ENCODE data around the gene SHISAL2B.
"Not testable (repeated sequence)": the region's sequence is repeated elsewhere in the genome, so short reads cannot be mapped to it uniquely, and the experiment has no call there.

The SHISAL2B gene

DNA sequence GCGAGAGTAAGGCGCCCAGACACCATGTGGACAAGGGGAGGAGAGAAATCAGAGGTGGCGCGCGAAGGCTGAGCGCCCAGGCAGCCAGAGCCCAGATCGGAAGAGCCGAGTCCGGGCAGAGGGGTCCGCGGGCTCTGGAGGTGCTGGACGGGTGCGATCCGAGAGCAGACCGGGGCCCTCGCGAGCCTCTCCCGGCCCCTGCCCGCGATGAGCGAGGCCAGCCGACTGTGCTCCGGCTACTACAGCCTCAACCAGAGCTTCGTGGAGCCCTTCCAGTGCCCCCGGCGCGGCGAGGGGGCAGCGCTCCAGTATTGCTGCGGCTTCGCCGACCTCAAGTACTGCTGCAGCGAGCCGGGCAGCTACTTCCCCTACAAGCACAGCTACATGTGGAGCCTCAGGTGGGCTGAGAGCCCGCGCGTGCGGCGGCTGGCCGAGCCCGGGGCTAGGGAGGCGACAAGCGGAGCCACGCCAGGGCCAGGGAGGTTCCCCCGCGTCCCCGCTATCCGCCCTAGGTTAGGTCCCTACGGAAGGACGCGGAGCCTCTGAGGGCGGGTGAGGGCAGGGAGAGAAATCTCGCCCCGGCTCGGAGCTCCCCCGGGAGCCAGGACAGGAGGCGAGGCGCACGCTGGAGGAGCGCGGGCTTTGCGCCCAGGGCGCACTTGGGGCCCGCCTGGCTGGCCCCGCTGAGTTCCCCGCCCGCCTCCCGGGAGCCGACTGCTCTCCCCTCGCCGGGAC is at the start of gene SHISAL2B:
TSS of gene SHISAL2B (plus strand) at position 87 of the 735 bp plus-strand sequence. CDS start at position 208, 121 bp downstream.
- FAIRE-seq: no peak

GRCh38 chr5:64644831-64645230 is 45.5 kb upstream of the SHISAL2B start:
- peak; percentile 97 for FAIRE-seq

- FAIRE-seq: no peak
Measured at GRCh38 chr5:64646169-64646568, 44.1 kb upstream of the SHISAL2B start.

GRCh38 chr5:64649512-64649911 is 40.8 kb upstream of the SHISAL2B start:
- FAIRE-seq: no peak

DNA sequence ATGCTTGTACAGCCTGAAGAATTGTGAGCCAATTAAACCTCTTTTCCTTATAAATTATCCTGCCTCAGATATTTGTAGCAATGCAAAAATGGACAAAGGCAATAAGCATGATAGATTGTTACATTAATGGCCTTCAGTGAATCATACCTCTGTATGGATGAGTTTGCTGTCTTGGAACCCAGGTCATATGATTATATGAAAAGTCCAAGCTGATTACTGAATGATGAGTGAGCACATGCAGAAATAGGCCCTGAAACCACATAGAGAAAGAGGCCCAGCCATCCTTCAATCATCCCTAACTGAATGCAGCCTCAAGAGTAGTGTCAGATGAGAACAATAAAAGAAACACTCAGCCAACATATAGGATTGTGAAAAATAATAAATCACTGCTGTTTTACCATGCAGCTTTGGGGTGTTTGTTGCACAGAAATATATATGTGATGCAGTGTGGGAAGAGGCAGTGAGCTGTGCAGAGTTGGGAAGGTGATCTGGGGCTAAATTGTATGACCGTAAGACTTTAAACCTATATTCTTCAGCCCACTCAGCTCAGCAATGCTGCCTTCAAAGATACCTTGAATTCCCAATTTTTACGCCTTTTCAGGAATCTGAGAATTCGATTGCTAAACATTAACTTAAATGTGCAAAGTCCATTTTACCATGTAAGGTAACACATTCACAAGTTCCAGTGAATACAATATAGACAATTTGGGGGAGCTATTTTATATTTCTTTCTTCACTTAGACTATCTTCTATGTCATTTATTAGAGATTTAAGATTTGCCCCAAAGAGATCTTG is 36.3 kb upstream of the SHISAL2B start:
- FAIRE-seq: peak; percentile 13

DNA sequence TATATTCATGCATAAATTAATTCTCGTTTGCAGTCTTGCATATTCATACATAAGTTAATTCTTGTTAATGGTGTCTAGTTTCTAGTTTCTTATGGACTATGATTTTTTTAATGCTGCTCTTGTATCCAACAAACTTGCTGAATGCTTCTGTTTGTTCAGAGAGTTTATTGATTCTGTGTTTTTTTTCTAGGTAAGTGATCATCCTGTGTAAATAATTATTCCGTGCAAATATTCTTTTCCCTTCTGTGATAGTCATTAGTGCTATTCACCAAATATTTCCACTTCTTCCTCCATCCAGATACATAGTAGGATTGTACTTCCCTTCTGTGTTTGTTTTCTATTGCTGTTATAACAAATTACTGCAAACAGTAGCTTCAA is 35.8 kb upstream of the SHISAL2B start:
- FAIRE-seq: peak; percentile 91

DNA sequence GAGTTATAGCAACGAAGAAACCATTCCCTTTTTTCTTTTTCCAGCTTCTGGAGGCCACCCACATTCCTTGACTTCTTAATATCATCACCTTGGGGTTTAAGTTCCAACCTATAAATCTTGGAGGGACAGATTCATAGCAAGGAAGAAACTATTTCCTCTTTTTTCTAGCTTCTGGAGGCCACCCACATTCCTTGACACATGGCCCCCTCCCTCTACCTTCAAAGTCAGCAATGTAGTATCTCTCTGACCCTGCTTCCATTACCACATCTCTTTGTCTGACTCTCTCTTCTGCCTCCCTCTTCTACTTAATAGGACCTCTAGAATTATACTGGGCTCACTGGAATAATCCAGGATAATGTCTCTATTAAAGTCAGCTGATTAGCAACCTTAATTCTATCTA is 34.7 kb upstream of the SHISAL2B start:
- FAIRE-seq: no peak

DNA sequence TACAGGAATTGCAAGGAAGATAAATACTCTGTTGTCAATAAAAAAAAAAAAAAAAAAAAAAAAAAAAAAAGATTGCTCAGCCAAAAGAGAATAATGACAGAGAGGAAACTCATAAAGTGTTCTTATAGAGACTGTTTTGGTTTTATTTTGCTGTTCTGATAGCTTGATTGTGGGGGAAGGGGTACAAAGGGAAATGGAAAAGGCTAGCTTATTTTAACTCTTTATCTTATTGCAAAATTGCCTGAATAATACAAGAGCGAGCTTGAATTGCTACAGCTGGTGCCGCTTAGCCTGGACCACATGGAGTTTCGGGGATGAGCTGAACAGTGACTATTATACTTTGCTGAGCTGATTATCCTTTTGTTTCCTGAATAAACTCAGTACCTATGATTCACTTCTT is 31.0 kb upstream of the SHISAL2B start:
- FAIRE-seq: no peak

DNA sequence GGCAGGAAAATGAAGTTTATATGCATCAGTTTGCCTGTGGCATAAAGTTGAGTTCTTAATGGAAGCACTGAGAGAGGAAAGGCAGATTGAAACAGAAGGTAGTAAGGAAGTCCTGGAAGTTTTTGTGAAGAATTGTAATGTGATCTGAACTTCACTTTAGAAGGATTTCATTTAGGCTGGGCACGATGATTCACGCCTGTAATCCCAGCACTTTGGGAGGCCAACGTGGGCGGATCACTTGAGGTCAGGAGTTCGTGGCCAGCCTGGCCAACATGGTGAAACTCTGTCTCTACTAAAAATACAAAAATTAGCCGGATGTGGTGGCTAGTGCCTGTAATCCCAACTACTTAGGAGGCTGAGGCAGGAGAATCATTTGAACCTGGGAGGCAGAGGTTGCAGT is 27.1 kb upstream of the SHISAL2B start:
- not testable (repeated sequence) for FAIRE-seq

DNA sequence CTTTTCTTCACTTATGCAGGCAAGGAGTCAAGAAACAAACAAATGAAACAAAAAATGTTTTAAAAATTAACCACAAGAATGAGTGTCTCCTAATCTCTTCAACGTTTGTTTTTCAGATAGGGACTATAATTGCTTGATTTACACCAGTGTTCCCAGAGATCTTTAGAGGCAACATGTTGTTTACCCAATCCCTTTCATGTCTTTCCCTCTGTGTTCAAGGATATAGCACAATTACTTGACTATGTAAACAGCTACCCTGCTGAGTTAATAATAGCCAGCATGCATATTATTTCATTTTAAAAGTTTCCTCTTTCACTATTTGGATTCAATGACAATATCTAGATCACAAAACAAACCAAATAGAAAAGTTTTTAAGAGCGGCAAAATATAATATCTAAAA is 25.1 kb upstream of the SHISAL2B start:
- FAIRE-seq: no peak

DNA sequence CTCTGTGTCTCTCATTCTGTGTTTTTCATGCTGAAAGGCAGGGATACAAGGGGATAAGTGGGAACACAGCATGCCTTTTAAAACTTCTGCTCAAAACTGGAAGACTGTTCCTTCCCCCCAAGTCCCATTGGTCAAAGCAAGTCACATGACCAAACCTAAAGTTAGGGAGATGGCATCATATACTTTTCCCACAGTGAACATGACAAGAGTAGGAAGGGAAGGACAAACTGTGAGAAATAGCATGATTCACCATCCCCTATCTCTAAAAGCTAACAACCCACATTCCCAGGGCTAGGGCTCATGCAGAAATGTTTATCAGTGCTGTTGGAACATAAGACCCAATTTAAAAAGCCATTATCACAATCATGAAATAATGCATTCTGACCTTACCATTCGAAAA is 24.2 kb upstream of the SHISAL2B start:
- no peak for FAIRE-seq

DNA sequence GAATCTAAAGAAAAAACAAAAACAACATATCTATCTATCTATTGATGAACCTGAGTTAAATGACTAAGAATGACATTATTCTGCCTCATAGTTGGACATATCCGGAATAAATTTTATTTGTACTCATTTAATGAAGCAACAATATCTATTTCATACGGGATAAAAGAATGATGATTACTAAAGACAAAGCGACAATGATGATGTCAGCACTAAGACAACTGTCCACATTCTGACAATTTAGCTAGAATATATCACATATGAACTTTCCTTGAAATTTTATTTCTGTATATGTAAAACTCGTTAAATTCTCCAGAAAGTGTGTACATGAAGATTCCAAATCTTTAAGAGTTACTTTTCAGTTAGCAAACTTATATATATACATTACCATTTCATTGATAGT is 23.2 kb upstream of the SHISAL2B start:
- no peak for FAIRE-seq

GRCh38 chr5:64670277-64670676 is 20.0 kb upstream of the SHISAL2B start:
- FAIRE-seq: no peak

DNA sequence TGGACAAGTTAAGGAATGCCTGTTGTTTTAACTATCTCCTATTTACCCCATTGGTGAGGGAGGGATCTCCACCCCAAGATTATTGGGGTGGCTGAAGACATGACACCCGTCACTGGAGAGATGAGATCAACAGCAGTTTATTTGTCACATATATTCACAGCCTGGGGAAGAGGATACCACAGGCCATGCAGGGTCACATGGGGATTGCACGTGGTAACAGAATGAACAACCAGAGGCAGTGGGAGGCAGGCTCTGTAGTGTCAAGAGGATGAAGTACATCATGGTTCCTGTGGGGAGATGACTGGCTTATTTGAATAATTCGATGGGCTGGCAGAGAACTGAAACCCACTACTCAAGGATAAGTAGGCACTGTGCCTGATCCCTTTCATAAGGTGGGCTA is 18.6 kb upstream of the SHISAL2B start:
- no peak for FAIRE-seq

GRCh38 chr5:64678374-64678773 is 11.9 kb upstream of the SHISAL2B start:
- no peak for FAIRE-seq

- FAIRE-seq: no peak
Measured at GRCh38 chr5:64680289-64680688, 10.0 kb upstream of the SHISAL2B start.

DNA sequence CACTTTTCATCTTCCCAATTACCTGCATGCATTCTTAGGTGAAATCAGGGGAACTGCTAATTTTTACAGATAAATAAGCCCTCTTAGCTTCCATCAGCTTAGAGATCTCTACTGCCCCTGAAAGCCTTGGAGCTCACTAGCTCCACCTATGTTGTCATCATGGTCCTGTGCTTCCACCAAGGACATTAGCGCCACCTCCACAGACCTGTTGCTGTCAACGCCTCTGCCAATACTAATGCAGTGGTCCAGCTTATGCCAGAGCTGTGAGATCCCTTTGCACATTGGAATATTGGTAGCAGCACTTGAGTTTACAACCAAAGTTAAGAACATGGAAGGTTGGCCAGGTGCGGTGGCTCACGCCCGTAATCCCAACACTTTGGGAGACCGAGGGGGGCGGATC is 7.7 kb upstream of the SHISAL2B start:
- no peak for FAIRE-seq

- no peak for FAIRE-seq
Measured at GRCh38 chr5:64685866-64686265, 4.4 kb upstream of the SHISAL2B start.

DNA sequence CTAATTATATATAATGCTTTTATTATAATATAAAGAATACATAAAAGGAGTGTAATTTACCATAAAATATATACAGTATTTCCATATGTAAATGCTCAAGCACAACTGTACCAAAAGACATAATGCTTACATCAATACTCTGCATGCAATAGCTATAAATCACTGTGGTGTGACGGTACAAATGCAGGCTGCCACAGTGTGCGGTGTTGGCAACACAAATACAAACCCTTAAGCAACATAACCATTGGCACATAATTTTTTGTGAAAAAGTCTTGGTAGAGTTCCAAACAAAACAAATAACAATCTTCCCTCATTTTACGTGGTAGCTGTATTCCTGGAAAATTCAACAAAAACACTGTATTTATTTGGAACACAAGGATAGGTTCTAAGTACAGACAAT is 1.9 kb upstream of the SHISAL2B start:
- FAIRE-seq: no peak

- no peak for FAIRE-seq
Measured at GRCh38 chr5:64688965-64689364, 1.3 kb upstream of the SHISAL2B start.

GRCh38 chr5:64690104-64690416 is 243 bp upstream of the SHISAL2B start:
- no peak for FAIRE-seq

DNA sequence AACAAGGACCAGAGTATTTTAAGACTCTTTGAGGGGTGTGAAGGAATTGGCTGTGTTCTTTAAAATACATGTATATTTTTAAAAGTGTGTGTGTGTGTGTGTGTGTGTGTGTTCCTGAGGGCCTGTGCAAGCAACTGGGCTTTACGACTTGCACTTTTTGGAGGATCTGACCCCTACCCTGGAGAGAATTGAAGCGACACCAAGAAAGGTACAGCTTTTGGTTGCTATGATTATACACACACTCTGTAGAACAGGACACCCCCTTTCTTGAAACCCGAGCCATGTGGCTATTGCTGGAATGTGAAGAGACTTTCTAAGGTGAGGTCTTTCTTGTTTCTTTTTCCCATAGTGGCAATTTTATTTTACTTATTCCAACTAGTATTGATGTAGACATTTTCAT is 988 bp downstream of the SHISAL2B start:
- no peak for FAIRE-seq

DNA sequence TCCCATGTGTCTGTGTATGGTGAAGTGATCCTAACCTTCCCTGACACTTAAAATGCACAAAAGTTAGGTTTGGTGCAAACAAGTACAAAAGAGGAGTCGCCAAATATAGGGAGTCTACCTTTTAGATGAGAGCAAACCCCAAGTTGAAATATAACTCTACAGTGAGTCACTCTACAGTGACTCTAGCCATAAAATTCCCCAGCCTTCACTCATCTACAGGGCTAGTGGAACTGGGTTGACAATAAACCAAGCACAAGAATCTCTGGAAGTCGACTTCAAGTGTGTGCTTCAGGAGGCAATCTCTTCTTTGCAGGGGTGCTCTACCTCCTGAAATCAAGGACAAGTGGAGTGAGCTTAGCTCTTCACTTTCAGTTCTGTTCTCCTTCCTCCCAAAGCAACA is 3.3 kb downstream of the SHISAL2B start:
- FAIRE-seq: no peak

- not testable (repeated sequence) for FAIRE-seq
Measured at GRCh38 chr5:64696414-64696813, 6.1 kb downstream of the SHISAL2B start.

DNA sequence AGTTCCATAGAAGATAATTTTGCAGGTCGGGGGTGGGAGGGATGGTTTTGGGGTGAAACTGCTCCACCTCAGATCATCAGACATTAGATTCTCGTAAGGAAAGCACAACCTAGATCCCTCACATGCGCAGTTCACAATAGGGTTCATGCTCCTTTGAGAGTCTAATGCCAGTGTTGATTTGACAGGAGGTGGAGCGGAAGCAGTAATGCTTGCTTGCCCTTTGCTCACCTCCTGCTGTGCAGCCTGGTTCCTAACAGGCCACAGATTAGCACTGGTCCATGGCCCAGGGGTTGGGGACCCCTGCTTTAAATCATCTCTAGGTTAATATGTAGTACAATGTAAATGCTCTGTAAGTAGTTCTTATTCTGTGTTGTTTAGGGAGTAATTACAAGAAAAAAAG is 10.5 kb downstream of the SHISAL2B start:
- no peak for FAIRE-seq
